GOT3 (cell line): ENCODE results near the gene MAP3K5.

Source experiments
- DNase-seq: peaks from one replicate; lab custom pipeline; 2025; ENCODE audit warnings: mixed read lengths; lab: John Stamatoyannopoulos, UW

Gene MAP3K5

GRCh38 chr6:136685540-136686108, 106.7 kb downstream of the MAP3K5 start:
- no peak for DNase-seq

- no peak for DNase-seq
These were observed 107.8 kb downstream of the MAP3K5 start for GRCh38 chr6:136684466-136684865.

- no peak for DNase-seq
These were observed 108.9 kb downstream of the MAP3K5 start for GRCh38 chr6:136683209-136683941.

- DNase-seq = no peak
These were observed 110.0 kb downstream of the MAP3K5 start for GRCh38 chr6:136682292-136682691.

GRCh38 chr6:136677822-136678221, 114.5 kb downstream of the MAP3K5 start:
- DNase-seq = no peak

GRCh38 chr6:136677344-136677743, 114.9 kb downstream of the MAP3K5 start:
- no peak for DNase-seq

GRCh38 chr6:136676075-136676474, 116.2 kb downstream of the MAP3K5 start:
- no peak for DNase-seq

GRCh38 chr6:136673571-136673970, 118.7 kb downstream of the MAP3K5 start:
- DNase-seq = no peak

- no peak for DNase-seq
These were observed 120.1 kb downstream of the MAP3K5 start for GRCh38 chr6:136672144-136672543.

GRCh38 chr6:136669299-136669699, 123.0 kb downstream of the MAP3K5 start:
- DNase-seq = no peak

GRCh38 chr6:136668571-136668970, 123.7 kb downstream of the MAP3K5 start:
- DNase-seq = no peak

- DNase-seq = no peak
These were observed 126.2 kb downstream of the MAP3K5 start for GRCh38 chr6:136666041-136666440.

GRCh38 chr6:136662347-136663237, 129.7 kb downstream of the MAP3K5 start:
- no peak for DNase-seq

- DNase-seq = no peak
These were observed 131.6 kb downstream of the MAP3K5 start for GRCh38 chr6:136660727-136661126.

GRCh38 chr6:136659991-136660499, 132.2 kb downstream of the MAP3K5 start:
- no peak for DNase-seq

GRCh38 chr6:136658711-136659110, 133.6 kb downstream of the MAP3K5 start:
- no peak for DNase-seq

- no peak for DNase-seq
These were observed 134.6 kb downstream of the MAP3K5 start for GRCh38 chr6:136657666-136658065.

- DNase-seq = no peak
These were observed 136.2 kb downstream of the MAP3K5 start for GRCh38 chr6:136656121-136656520.

- no peak for DNase-seq
These were observed 136.8 kb downstream of the MAP3K5 start for GRCh38 chr6:136655239-136656014.

- no peak for DNase-seq
These were observed 138.2 kb downstream of the MAP3K5 start for GRCh38 chr6:136654086-136654485.

- no peak for DNase-seq
These were observed 139.6 kb downstream of the MAP3K5 start for GRCh38 chr6:136652656-136653055.

GRCh38 chr6:136651982-136652381, 140.3 kb downstream of the MAP3K5 start:
- DNase-seq = no peak
